SK-N-SH (cell line): ENCODE data around the gene DVL3.

ENCODE experiments used
- CTCF ChIP-seq: fragments of 200-600 bp; sonication (generic); IDR thresholded peaks from 2 replicates; pipeline ENCODE4 v1.6.1; 2017; ENCODE audit warnings: antibody characterized with exemption, mild to moderate bottlenecking, moderate library complexity
- EP300 ChIP-seq, 2 experiments: IDR thresholded peaks; 2 replicates each; pipeline versions ENCODE4 v1.4.0 to v1.6.1; 2012; ENCODE audit warnings: borderline replicate concordance in 1 of 2, low read depth in 1 of 2, low read length in 1 of 2
- EZH2phosphoT487 ChIP-seq: fragments of 200-600 bp; sonication (generic); IDR thresholded peaks from 2 replicates; pipeline ENCODE4 v1.6.1; 2017; ENCODE audit warnings: low read depth, mixed run types, mild to moderate bottlenecking, antibody characterized with exemption, moderate library complexity, borderline replicate concordance
- GABPA ChIP-seq: IDR thresholded peaks from 2 replicates; pipeline ENCODE4 v1.4.0; 2012; ENCODE audit warnings: low read depth, mild to moderate bottlenecking
- GATA2 ChIP-seq: sonication (generic); formaldehyde crosslinking; IDR thresholded peaks from 2 replicates; pipeline ENCODE4 v1.5.0; 2020; ENCODE audit warnings: mild to moderate bottlenecking, missing genetic modification reagents
- JUND ChIP-seq: IDR thresholded peaks from 2 replicates; pipeline ENCODE4 v1.4.0; 2012
- NFIC ChIP-seq: IDR thresholded peaks from 2 replicates; pipeline ENCODE4 v1.4.0; 2012; ENCODE audit warnings: borderline replicate concordance
- POLR2AphosphoS5 ChIP-seq: IDR thresholded peaks from 2 replicates; pipeline ENCODE4 v1.6.1; 2012; ENCODE audit warnings: low read depth, low read length
- SIN3A ChIP-seq: IDR thresholded peaks from 2 replicates; pipeline ENCODE4 v1.6.1; 2012; ENCODE audit warnings: low read depth, mild to moderate bottlenecking, low read length, moderate library complexity, borderline replicate concordance
- TAF1 ChIP-seq: IDR thresholded peaks from 2 replicates; pipeline ENCODE4 v1.6.1; 2012; ENCODE audit warnings: low read depth, mild to moderate bottlenecking, low read length, moderate library complexity, borderline replicate concordance
- TEAD4 ChIP-seq: IDR thresholded peaks from 2 replicates; pipeline ENCODE4 v1.4.0; 2012; ENCODE audit warnings: mild to moderate bottlenecking, borderline replicate concordance; ENCODE audit not compliant: insufficient read depth
- YY1 ChIP-seq: IDR thresholded peaks from 2 replicates; pipeline ENCODE4 v1.4.0; 2012; ENCODE audit warnings: low read depth, mild to moderate bottlenecking

- TF ChIP-seq GATA2 (CRISPR knock-in tag) = no peak
- TF ChIP-seq CTCF = no peak
- no peak for TF ChIP-seq SIN3A
- no peak for TF ChIP-seq POLR2AphosphoS5
- no peak for TF ChIP-seq TAF1
- no peak for TF ChIP-seq GABPA
- no peak for TF ChIP-seq EP300 (IDR thresholded peaks at IDR 0.05; ENCODE audit: borderline replicate concordance in 1 of 2, low read depth in 1 of 2, low read length in 1 of 2)
- TF ChIP-seq TEAD4 = no peak
- no peak for TF ChIP-seq YY1
- no peak for TF ChIP-seq JUND
- no peak for TF ChIP-seq NFIC
- TF ChIP-seq EZH2phosphoT487 = no peak
Measured at GRCh38 chr3:184175506-184175905, 20.3 kb downstream of the DVL3 start.
